HEK293 (cell line): Measurements from ENCODE around the gene PAEP.

Experiments
- CTCF ChIA-PET: fragments of 350-600 bp; formaldehyde crosslinking; extraction: SDS; loops from one replicate; lab custom pipeline; 2021; ENCODE audit warnings: antibody characterized with exemption; lab: Yijun Ruan, JAX
- POLR2A ChIA-PET: fragments of 300-600 bp; formaldehyde crosslinking; extraction: SDS; loops from one replicate; lab custom pipeline; 2020; ENCODE audit warnings: antibody characterized with exemption, inconsistent platforms; lab: Yijun Ruan, JAX
- H3K27ac ChIP-seq: fragments of 200-500 bp; sonication (Bioruptor generic); 2 replicates; pipeline ENCODE4 v1.5.1; 2014; ENCODE audit warnings: low read depth, low read length, control low read depth, inconsistent platforms; ENCODE audit errors: extremely low read depth
- H3K36me3 ChIP-seq, 2 experiments: fragments of 200-500 bp in 1 of 2; sonication (Bioruptor generic) in 1 of 2; 1 replicate in 1 of 2; 2 replicates in 1 of 2; pipeline ENCODE4 v1.5.1; 2014 to 2017; ENCODE audit warnings: inconsistent platforms in 2 of 2, low read length in 2 of 2; ENCODE audit not compliant: control insufficient read depth in 2 of 2, insufficient read depth in 1 of 2
- H3K4me1 ChIP-seq: fragments of 200-500 bp; sonication (Bioruptor generic); 2 replicates; pipeline ENCODE4 v1.5.1; 2014; ENCODE audit warnings: mild to moderate bottlenecking, low read length, inconsistent platforms; ENCODE audit not compliant: control insufficient read depth, insufficient read depth
- H3K4me3 ChIP-seq: 2 replicates; pipeline ENCODE4 v1.5.1; 2011; ENCODE audit warnings: low read depth, mild to moderate bottlenecking, control low read depth, low read length, moderate library complexity
- H3K9me3 ChIP-seq: fragments of 200-500 bp; sonication (Bioruptor generic); 2 replicates; pipeline ENCODE4 v1.5.1; 2014; ENCODE audit warnings: low read depth, low read length, inconsistent platforms; ENCODE audit not compliant: control insufficient read depth, insufficient read depth
- ATF2 ChIP-seq: fragments of 450-650 bp; formaldehyde crosslinking; IDR thresholded peaks from 2 replicates; pipeline ENCODE4 v1.5.1; 2016; ENCODE audit warnings: missing biosample characterization, missing genetic modification characterization, low read depth
- BCL6B ChIP-seq: fragments of 450-650 bp; formaldehyde crosslinking; IDR thresholded peaks from 2 replicates; pipeline ENCODE4 v1.5.1; 2017; ENCODE audit warnings: missing biosample characterization, missing genetic modification characterization
- EGR2 ChIP-seq: fragments of 450-650 bp; formaldehyde crosslinking; IDR thresholded peaks from 2 replicates; pipeline ENCODE4 v1.5.1; 2016; ENCODE audit warnings: low read depth, missing biosample characterization, missing genetic modification characterization
- OVOL3 ChIP-seq: fragments of 450-650 bp; formaldehyde crosslinking; IDR thresholded peaks from 2 replicates; pipeline ENCODE4 v1.5.1; 2016; ENCODE audit warnings: missing biosample characterization, missing genetic modification characterization
- YY1 ChIP-seq: fragments of 450-650 bp; formaldehyde crosslinking; IDR thresholded peaks from 2 replicates; pipeline ENCODE4 v1.5.1; 2018; ENCODE audit warnings: missing biosample characterization, missing genetic modification characterization
- ZBTB8A ChIP-seq: fragments of 450-650 bp; formaldehyde crosslinking; IDR thresholded peaks from 2 replicates; pipeline ENCODE4 v1.5.1; 2016; ENCODE audit warnings: missing biosample characterization, missing genetic modification characterization
- ZFHX2 ChIP-seq: fragments of 450-650 bp; formaldehyde crosslinking; conservative IDR thresholded peaks from 2 replicates; pipeline ENCODE4 v1.5.1; 2016; ENCODE audit warnings: missing biosample characterization, missing genetic modification characterization
- ZNF140 ChIP-seq: fragments of 450-650 bp; formaldehyde crosslinking; IDR thresholded peaks from 2 replicates; pipeline ENCODE4 v1.5.1; 2016; ENCODE audit warnings: missing biosample characterization, missing genetic modification characterization
- ZNF146 ChIP-seq: fragments of 450-650 bp; formaldehyde crosslinking; IDR thresholded peaks from 2 replicates; pipeline ENCODE4 v1.5.1; 2016; ENCODE audit warnings: missing biosample characterization, missing genetic modification characterization
- ZNF18 ChIP-seq: fragments of 450-650 bp; formaldehyde crosslinking; IDR thresholded peaks from 2 replicates; pipeline ENCODE4 v1.5.1; 2016; ENCODE audit warnings: missing biosample characterization, missing genetic modification characterization
- ZNF202 ChIP-seq: fragments of 450-650 bp; formaldehyde crosslinking; IDR thresholded peaks from 2 replicates; pipeline ENCODE4 v1.5.1; 2016; ENCODE audit warnings: missing biosample characterization, missing genetic modification characterization, borderline replicate concordance
- ZNF214 ChIP-seq: fragments of 450-650 bp; formaldehyde crosslinking; IDR thresholded peaks from 2 replicates; pipeline ENCODE4 v1.5.1; 2017; ENCODE audit warnings: missing biosample characterization, mild to moderate bottlenecking, missing genetic modification characterization, borderline replicate concordance
- ZNF266 ChIP-seq: fragments of 450-650 bp; formaldehyde crosslinking; IDR thresholded peaks from 2 replicates; pipeline ENCODE4 v1.5.1; 2016; ENCODE audit warnings: missing biosample characterization, missing genetic modification characterization, low read depth
- ZNF302 ChIP-seq: fragments of 450-650 bp; formaldehyde crosslinking; IDR thresholded peaks from 2 replicates; pipeline ENCODE4 v1.5.1; 2016; ENCODE audit warnings: missing biosample characterization, missing genetic modification characterization, low read depth
- ZNF335 ChIP-seq: fragments of 450-650 bp; formaldehyde crosslinking; conservative IDR thresholded peaks from 2 replicates; pipeline ENCODE4 v1.5.1; 2016; ENCODE audit warnings: missing biosample characterization, missing genetic modification characterization
- ZNF449 ChIP-seq: fragments of 450-650 bp; formaldehyde crosslinking; IDR thresholded peaks from 2 replicates; pipeline ENCODE4 v1.5.1; 2017; ENCODE audit warnings: missing biosample characterization, mild to moderate bottlenecking, missing genetic modification characterization, moderate library complexity
- ZNF610 ChIP-seq: fragments of 450-650 bp; formaldehyde crosslinking; IDR thresholded peaks from 2 replicates; pipeline ENCODE4 v1.5.1; 2016; ENCODE audit warnings: missing biosample characterization, missing genetic modification characterization, borderline replicate concordance
- ZNF621 ChIP-seq: fragments of 450-650 bp; formaldehyde crosslinking; IDR thresholded peaks from 2 replicates; pipeline ENCODE4 v1.5.1; 2017; ENCODE audit warnings: missing biosample characterization, missing genetic modification characterization
- ZNF670 ChIP-seq: fragments of 450-650 bp; formaldehyde crosslinking; IDR thresholded peaks from 2 replicates; pipeline ENCODE4 v1.5.1; 2016; ENCODE audit warnings: missing biosample characterization, missing genetic modification characterization, low read depth
- ZNF704 ChIP-seq: fragments of 450-650 bp; formaldehyde crosslinking; IDR thresholded peaks from 2 replicates; pipeline ENCODE4 v1.5.1; 2016; ENCODE audit warnings: missing biosample characterization, missing genetic modification characterization
- ZXDB ChIP-seq: fragments of 450-650 bp; formaldehyde crosslinking; IDR thresholded peaks from 2 replicates; pipeline ENCODE4 v1.5.1; 2016; ENCODE audit warnings: missing biosample characterization, missing genetic modification characterization

Gene PAEP

GRCh38 chr9:135565141-135565628 is 3.6 kb downstream of the PAEP start:
- CTCF ChIA-PET, result interaction anchor here (0.5 to 1.1 kb wide), 5 partner anchors 38 to 1864 kb away, joined by 3 to 4 read pairs (median 4); no protein-coding TSS in a partner anchor

GRCh38 chr9:135565636-135566035 is 4.1 kb downstream of the PAEP start:
- no peak overlapping the region for H3K27ac ChIP-seq
- no peaks in the 10 kb centered on the region for H3K9me3 ChIP-seq
- ChIA-PET CTCF (interaction anchor here (0.5 to 1.1 kb wide), 4 partner anchors 38 to 1864 kb away, joined by 3 to 4 read pairs (median 4); no protein-coding TSS in a partner anchor), POLR2A (no interaction called here)
- no peak overlapping the region for H3K4me3 ChIP-seq
- TF ChIP-seq ZFHX2 (0 out of 2 replicates have a peak, but pooled peaks have one; percentile 20), ZBTB8A (tag by site-specific recombination) (no peak), EGR2 (tag by site-specific recombination) (0 out of 2 replicates have a peak, but pooled peaks have one; percentile 12), ZXDB (tag by site-specific recombination) (no peak)
- no peaks in the 10 kb centered on the region for H3K4me1 ChIP-seq
- H3K36me3 ChIP-seq, result no peaks in the 10 kb centered on the region

More at GRCh38 chr9:135565141-135565628, 3.6 kb downstream of the PAEP start:
- H3K27ac ChIP-seq, result no peak overlapping the region
- no peak for TF ChIP-seq ZNF704 (tag by site-specific recombination)
- TF ChIP-seq ZNF449, result no peak
- peak; percentile 41 for TF ChIP-seq ZNF335 (tag by site-specific recombination)
- H3K9me3 ChIP-seq, result no peaks in the 10 kb centered on the region
- H3K4me3 ChIP-seq, result no peak overlapping the region
- H3K4me1 ChIP-seq, result no peaks in the 10 kb centered on the region
- no peaks in the 10 kb centered on the region for H3K36me3 ChIP-seq
- POLR2A ChIA-PET, result no interaction called here

GRCh38 chr9:135566552-135566951 is 5.0 kb downstream of the PAEP start:
- ChIA-PET CTCF (interaction anchor here (0.7 to 1.2 kb wide), 2 partner anchors 62 to 318 kb away, joined by 3 read pairs; no protein-coding TSS in a partner anchor), POLR2A (no interaction called here)
- TF ChIP-seq ZFHX2 (peak; percentile 46), ZNF214 (tag by site-specific recombination) (no peak), ZNF670 (no peak), EGR2 (tag by site-specific recombination) (0 out of 2 replicates have a peak, but pooled peaks have one; percentile 38), ZNF621 (tag by site-specific recombination) (no peak), ZNF302 (no peak), BCL6B (tag by site-specific recombination) (no peak)
- no peaks in the 10 kb centered on the region for H3K4me1 ChIP-seq
- H3K9me3 ChIP-seq, result no peaks in the 10 kb centered on the region
- no peak overlapping the region for H3K4me3 ChIP-seq
- no peaks in the 10 kb centered on the region for H3K36me3 ChIP-seq
- no peak overlapping the region for H3K27ac ChIP-seq

- Histone ChIP-seq H3K4me1 (no peaks in the 10 kb centered on the region), H3K27ac (no peak overlapping the region), H3K36me3 (no peaks in the 10 kb centered on the region), H3K9me3 (no peaks in the 10 kb centered on the region), H3K4me3 (no peak overlapping the region)
- ChIA-PET POLR2A (no interaction called here), CTCF (interaction anchor here (0.7 to 1.2 kb wide), 3 partner anchors 34 to 317 kb away, joined by 3 to 6 read pairs (median 3); no protein-coding TSS in a partner anchor)
- TF ChIP-seq ZNF266 (no peak), ZNF146 (tag by site-specific recombination) (no peak), YY1 (tag by site-specific recombination) (no peak), ZNF202 (tag by site-specific recombination) (no peak), ZNF610 (tag by site-specific recombination) (no peak), ATF2 (no peak), OVOL3 (tag by site-specific recombination) (no peak), ZNF18 (tag by site-specific recombination) (no peak), ZNF140 (tag by site-specific recombination) (no peak)
These were observed 5.8 kb downstream of the PAEP start for GRCh38 chr9:135567311-135567710.
